Gastrocnemius medialis (tissue), 4 donors: ENCODE data around the gene FLNC.

Source experiments
- CTCF ChIP-seq, 5 experiments: fragments of 450-650 bp in 3 of 5; fragments of 200-600 bp in 2 of 5; sonication (generic) in 2 of 5; IDR thresholded peaks in 4 of 5; conservative IDR thresholded peaks in 1 of 5; 1 replicate in 4 of 5; 2 replicates in 1 of 5; pipeline ENCODE4 v1.5.1; 2016 to 2019; ENCODE audit warnings: antibody characterized with exemption in 5 of 5, mild to moderate bottlenecking in 3 of 5, moderate library complexity in 3 of 5
- POLR2A ChIP-seq, 2 donors: fragments of 450-650 bp; IDR thresholded peaks; one replicate each; pipeline ENCODE4 v1.6.1; 2017; ENCODE audit warnings: antibody characterized with exemption in 2 of 2, mild to moderate bottlenecking in 2 of 2, moderate library complexity in 2 of 2

GRCh38 chr7:128892521-128893250 is 62.5 kb downstream of the FLNC start:
- TF ChIP-seq CTCF (IDR thresholded peaks at IDR 0.05 in 4 of 5, conservative IDR thresholded peaks at IDR 0.05 in 1 of 5) (no peak), POLR2A (IDR thresholded peaks at IDR 0.05) (no peak)
